IPS-18c (cell line): Measurements from ENCODE around the gene SUGCT.
"Not testable (repeated sequence)": the region's sequence is repeated elsewhere in the genome, so short reads cannot be mapped to it uniquely, and the experiment has no call there.

ENCODE experiments used
- H3K4me3 ChIP-seq: 2 replicates; pipeline ENCODE4 v1.7.0; 2013; ENCODE audit warnings: low read depth, mild to moderate bottlenecking, low read length, moderate library complexity; ENCODE audit not compliant: insufficient read depth
- H3K9me3 ChIP-seq: one replicate; pipeline ENCODE4 v1.6.1; 2013; ENCODE audit warnings: mild to moderate bottlenecking, low read length, moderate library complexity; ENCODE audit not compliant: control insufficient read depth, insufficient read depth

The SUGCT gene

DNA sequence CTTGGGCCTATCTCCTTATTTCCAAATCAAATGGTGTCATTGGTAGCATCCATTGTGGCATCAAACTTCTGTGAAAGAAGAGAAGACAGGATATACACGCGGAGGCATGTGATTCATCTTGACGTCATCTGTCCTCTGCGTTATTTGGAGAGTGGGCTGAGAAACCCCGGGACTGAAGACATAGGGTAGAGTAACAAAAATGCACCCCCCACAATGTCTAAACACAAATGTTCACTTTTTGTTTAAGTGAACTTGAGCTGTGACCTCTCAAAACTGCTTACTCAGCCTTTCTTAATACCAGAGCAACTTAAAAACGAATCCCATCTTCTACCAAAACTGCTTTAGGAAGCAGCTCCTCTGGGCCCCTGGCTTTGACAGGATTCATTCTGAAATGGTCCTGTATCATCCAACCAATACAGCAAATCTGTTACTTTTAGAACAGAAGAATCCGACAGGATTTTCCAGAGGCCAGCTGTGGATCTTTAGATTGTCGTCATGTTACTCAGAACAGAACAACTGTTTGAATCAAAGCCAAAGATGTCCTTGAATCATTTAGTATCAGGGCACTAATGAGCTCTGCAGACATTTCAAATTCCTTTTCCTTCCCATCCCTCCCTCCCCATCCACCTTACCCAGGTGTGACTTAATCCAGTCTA, 438.1 kb downstream of the SUGCT start:
- no peaks in the 10 kb centered on the region for H3K9me3 ChIP-seq
- H3K4me3 ChIP-seq: no peak overlapping the region

DNA sequence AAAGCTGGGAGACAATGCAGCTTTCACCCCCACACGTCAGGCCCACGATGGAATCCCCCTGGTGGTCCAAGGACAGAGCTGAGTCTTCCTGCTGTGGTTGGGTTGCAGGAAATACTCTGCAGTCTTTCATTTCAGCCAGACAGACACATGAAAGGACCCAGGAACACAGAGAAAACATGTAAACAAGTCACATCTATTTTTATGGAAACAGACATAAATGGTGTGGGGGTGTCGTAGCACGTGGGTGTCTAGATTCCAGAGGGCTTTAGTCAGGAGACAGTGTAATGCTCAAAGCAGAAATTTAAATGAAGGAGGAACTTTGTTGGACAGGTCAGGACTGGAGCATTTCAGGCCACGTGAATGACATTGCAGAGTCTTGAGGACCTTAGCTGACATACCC, 444.6 kb downstream of the SUGCT start:
- no peak overlapping the region for H3K4me3 ChIP-seq
- H3K9me3 ChIP-seq: no peaks in the 10 kb centered on the region

DNA sequence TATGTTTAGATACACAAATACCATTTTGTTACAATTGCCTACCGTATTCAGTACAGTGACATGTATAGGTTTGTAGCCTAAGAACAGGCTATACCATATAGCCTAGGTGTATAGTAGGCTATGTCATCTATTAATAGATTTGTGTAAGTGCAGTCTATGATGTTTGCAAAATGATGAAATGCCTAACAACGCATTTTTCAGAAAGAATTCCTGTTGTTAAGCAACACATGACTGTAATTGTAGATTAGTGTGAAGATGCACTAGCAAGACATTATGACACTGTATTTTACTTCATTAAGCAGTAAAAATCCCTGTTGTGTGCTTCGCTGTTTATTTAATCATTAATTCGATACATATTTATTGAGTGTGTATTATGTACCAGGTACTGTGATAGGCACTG, 446.0 kb downstream of the SUGCT start:
- H3K4me3 ChIP-seq: no peak overlapping the region
- H3K9me3 ChIP-seq: no peaks in the 10 kb centered on the region

DNA sequence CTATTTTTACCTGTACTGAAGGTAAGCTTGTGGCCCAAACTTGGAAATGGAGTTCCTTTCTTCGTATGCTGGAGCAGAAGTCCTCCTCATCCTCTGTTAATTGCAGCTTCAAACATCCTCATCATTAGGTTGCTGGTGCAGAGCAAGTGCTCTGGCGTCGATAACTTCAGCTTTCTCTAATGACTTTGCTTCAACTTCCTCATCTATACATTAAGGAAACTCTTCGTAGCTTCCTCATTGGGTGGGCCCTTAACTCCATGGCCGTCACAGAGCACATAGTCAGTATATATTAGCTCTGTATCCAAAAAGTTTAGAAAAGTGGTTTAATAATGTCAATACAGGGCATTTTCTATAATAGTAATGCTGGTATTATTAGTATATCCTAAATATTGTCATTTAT, 447.7 kb downstream of the SUGCT start:
- Histone ChIP-seq H3K9me3 (no peaks in the 10 kb centered on the region), H3K4me3 (no peak overlapping the region)

DNA sequence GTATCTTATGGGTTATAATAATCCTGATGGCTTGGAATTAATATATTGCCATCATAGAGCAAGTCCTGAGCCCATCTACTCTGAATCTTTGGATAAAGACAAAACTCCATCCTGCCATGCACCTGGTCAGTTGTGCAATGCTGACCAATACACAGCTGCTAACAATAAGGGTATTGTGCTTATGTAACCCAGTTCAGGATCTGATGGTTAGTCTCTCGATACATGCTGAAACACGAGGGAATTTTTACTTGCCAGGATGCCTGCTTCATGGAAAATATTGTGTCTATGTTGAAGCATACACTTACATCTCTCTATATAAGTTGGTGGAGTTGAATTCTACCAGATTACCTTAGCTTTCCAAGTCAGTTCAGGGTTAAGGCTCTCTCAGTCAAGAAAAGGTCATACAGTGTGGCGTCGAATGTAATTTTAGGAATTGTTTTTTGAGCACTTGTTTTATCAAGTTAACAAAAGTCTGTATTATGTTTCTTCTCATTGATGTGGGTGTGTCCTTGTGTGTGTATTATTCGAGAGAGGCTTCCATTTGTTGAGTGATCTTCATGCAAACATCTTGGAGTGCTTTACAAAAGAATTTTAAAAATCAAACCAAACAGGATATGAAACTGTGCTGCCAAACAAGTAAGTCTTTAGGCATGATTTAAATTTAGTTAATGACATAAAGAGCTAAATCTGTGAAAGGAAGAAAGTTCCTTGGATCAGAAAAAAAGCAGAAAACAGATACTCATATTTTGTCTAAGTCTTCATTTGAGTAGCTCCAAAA, 449.1 kb downstream of the SUGCT start:
- Histone ChIP-seq H3K9me3 (no peaks in the 10 kb centered on the region), H3K4me3 (no peak overlapping the region)

DNA sequence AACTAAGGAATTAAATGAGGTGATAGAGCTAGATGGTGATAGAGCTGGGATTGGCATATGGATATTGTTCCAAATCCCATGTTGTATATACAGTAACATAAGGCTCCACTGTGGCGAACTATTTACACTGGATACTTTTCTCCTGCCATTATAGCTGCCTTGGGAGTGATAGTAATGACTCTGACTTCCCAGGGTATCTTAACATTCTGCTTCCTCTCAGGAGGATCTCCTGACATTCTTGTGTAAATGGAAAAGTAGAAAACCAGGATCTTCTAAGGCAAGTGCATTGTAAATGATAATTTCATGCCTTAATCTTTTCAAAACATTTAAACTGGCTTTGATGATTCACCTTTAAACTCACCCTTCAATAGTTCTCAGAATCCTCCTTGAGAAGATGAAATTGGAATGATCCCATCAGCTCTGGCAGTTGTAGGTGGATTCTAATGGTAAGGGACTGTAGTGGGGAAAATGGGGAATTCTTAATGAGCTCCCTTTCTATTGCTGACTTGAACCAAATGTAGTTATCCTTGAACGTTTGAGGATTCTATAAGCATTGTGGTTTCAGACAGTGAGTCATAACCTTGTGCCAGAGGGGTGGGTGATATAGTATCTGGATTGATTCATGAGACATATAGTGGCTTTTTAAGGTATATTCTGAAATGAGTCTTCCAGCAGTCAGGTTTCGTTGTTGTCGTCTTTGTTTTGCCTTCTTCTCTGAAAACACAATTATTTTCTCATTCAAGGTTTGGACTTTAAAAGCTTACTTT, 450.0 kb downstream of the SUGCT start:
- H3K4me3 ChIP-seq: no peak overlapping the region
- no peaks in the 10 kb centered on the region for H3K9me3 ChIP-seq

DNA sequence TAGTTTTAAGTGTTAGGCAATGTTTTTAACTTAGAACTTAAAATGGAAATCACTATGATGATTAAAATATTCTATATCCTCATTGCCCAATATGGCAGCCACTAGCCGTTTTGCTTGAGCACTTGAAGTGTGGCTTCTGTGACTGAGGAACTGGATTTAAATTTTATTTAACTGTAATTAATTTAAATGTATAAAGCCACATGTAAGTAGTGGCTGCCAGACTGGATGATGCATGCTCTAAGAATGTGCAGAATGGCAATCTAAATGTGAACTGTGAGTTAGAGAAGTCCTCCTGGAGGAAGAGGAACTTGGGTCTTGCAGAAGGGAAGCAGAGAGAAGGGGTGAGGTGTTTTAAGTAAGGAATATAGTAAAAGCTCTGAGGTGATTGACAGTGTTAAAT, 451.4 kb downstream of the SUGCT start:
- H3K9me3 ChIP-seq: no peaks in the 10 kb centered on the region
- no peak overlapping the region for H3K4me3 ChIP-seq

DNA sequence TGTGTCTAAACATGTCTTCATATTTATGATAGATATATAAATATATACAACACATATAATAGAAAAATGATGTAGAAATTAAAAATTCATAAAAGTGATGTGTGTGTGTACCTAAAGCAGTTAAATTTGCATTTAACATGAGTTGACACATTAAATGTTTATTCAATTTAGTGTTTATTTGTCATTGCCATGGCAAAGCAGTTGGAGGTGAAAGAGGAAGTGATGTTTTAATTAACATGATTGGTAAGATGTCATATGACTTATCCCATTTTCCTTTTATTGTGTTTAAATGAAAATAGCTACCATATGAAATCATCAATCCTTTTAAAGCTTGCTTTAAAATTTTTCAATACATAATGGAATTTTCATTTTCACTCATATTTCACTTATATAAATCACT, 452.6 kb downstream of the SUGCT start:
- H3K4me3 ChIP-seq: no peak overlapping the region
- H3K9me3 ChIP-seq: no peaks in the 10 kb centered on the region

DNA sequence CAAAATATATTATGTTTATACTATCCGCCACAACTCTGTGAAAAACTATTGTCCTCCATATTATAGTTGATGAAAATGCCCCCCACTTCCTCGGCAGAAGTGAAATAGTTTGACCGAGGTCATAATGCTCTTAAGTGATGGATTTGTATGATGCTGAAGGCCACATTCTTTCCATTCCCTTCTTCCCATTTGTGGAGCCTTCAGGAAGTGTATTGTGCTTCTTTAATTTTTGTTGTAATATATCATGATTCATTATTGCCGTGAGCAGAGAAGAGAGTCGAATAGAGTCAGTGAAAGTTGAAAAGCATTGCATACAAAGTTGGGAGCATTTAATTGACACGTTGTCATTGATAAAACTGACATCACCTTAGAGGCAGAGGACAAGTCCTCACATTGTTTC, 460.3 kb downstream of the SUGCT start:
- Histone ChIP-seq H3K9me3 (no peaks in the 10 kb centered on the region), H3K4me3 (no peak overlapping the region)

DNA sequence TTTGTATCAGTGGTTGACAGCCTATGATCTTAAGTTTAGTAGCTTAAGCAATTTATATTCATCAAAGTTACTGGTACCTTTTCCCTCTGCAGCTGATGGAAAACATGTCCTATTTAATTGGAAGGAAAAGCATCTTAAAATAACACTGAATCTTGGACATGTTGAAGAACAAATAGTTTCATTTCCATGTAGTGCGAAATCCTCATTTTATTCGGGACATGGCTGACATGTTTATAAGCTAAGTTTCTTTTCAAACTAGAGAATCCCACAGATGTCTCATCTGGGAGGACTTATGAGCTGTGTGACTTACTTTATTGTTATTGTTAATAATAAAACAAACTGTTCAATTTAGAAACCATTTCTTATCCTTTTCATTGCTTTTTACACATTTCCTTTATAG, 461.0 kb downstream of the SUGCT start:
- H3K9me3 ChIP-seq: no peaks in the 10 kb centered on the region
- H3K4me3 ChIP-seq: no peak overlapping the region

DNA sequence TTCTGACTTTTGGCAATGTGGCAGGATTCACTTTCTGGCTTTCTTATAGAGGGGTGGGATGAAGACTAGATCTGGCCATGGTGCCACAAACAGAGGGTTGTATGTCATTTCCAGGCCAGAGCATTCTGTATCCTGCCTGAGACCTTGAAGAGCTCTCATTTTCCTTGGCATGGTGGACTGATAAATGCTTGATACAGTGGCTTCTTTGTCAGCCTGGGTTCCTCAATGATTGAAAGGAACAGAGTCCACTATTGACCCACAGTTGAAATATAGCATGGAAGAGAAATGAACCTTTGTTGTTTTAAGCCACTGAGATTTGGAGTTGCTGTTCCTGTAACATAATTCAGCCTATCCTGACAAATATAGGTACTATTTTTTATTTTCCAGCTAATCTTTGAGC, 462.7 kb downstream of the SUGCT start:
- Histone ChIP-seq H3K4me3 (no peak overlapping the region), H3K9me3 (no peaks in the 10 kb centered on the region)

DNA sequence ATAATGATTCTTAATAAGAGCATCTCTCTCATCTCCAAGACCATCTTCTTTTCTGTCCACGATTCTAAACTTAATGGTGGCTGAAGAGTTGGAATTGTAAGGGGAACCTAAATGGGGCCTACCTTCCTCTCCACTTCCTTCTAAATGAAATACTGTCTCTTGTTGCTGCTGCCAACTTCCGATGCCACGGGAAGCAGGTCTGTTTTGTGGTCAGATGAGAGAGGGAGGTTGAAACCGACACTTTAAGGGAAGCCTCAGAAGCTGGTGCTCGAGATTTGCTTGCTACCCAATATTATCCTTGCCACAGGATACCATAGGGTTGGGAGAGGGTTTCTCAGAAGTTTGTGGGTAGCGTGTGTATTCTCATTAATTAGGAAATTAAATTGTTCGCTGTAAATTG, 464.1 kb downstream of the SUGCT start:
- Histone ChIP-seq H3K4me3 (no peak overlapping the region), H3K9me3 (no peaks in the 10 kb centered on the region)

DNA sequence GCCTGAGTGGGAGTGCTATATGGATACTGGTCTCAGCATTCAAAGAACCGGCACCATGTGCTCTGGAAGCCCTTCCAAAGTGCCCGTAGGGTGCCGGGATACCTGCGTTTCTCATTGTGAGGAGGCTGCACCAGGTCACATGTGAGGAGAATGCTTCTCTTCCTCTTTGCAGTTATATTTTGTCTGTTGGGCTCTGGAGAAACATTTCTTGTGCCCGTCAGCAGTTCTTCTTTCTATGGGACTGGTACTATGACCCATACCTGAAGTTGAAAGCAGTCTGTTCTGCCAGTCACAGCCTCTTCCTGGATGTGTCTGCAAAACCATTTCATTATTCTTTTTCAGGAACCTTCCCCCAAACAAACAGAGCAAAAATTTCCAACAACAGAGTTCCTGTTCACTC, 465.0 kb downstream of the SUGCT start:
- Histone ChIP-seq H3K4me3 (no peak overlapping the region), H3K9me3 (no peaks in the 10 kb centered on the region)

DNA sequence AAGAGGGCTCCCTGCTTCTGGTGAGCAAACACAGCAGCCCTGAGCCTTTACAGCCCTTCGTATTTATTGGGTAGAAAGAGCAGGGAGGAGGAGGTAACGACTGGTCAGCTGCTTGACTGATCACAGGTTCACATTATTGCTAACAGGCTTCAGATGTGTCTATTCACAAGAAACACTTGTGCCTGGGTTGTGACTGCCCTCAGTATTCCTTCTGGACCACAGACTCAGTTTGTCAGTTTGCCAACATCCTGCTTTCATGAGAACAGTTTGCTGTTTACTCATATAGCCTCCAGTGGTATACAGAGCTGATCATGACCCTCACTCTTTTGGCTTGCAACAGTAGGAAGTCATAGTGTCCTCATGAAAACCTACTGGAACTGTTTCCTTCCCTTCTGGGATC, 467.5 kb downstream of the SUGCT start:
- H3K4me3 ChIP-seq, H3K9me3 ChIP-seq: not testable (repeated sequence)

DNA sequence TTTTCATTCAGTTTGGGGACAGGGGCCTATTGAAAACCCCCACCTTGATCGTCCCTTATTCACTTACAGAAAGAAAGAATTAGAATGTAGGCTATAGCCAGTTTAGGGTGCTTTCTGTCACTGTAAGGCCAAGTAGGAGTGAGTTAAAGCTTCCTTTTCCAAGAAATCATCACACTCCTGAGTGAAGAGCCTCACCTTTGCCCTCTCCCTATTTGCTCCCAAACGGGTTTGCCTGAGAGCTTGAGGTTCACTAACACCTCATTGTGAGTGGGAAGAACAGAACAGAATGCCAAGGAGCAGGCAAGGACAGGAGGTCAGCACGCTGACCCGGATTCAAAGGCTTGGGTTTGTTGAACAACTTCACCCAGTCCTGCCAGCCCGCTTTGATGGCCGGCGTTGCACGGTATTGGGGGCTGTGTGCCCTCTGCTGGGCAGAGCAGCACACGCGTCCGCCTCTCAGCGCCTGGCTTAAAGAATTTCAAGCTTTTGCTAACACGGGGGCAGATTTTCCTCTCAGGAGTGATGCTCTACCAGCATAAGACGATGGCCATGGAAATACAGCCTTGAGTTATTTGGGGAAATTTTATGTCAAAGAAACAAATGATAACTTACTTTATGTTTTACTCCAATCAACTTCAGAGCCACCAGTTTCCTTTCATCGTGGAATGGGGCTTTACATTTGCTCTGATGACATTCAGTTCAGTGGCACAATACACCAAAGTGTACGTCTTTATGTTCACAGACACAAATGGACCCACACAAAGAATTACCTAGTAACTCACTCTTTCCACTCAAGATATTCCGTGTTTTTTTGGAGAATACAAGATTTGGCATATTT, 470.0 kb downstream of the SUGCT start:
- Histone ChIP-seq H3K9me3 (no peaks in the 10 kb centered on the region), H3K4me3 (no peak overlapping the region)

DNA sequence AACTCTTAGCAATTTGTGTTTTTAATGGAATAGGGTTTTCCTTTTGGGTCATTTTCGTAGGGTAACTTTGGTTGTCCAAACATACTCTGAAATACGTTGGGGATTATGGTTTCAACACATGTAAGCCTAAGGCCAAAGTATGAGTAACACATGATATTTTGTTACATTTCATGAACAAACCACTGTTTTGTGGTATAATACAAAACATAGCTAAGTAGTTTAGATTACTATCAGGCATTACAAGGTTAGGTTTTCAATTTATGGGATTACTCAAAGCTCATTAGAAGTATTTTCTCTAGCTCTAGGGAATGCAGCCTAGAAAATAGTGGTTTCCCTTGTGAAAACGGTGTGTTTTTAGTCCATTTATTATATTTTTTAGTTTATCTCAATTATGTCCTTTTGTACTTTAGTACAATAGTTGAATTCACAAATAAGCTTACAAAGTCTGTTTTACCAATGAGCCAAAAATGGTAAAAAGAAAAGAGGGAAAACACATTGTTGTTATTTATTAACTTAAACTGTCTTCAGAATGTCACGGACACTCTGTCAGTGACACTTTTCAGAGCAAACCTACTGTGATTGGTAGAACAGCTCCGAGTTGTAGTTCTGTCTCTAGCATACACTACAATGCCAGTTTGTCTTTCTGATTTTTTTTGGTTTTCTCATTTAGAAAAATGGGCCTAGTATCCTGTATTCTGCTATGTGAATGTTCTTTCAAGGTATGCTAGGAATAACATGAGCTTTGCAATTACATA, 473.7 kb downstream of the SUGCT start:
- no peak overlapping the region for H3K4me3 ChIP-seq
- no peaks in the 10 kb centered on the region for H3K9me3 ChIP-seq

DNA sequence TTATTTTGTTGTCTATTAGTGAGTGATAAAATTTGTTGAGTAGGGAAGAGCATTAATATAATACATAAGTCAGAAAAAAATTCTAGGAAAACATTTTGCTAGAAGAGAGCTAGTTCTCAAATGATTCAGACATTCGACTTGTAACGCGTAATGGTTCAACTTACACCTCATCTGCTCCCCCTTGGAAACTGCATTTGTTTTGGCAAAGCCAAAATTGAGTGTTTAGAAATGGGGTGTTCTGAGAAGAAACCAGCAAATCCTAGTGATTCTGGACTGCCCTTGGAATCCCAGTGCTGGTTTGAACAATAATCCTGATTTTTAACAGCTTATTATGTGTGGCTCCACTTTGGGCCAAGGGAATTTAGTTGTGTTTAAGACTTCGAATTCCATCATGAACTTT, 475.7 kb downstream of the SUGCT start:
- Histone ChIP-seq H3K9me3 (no peaks in the 10 kb centered on the region), H3K4me3 (no peak overlapping the region)
